HepG2 (cell line): ENCODE data around the gene CDK11A. TPM values are rescaled to one million over a fixed set of nuclear protein-coding genes. Genes with fewer than 3 reads are reported as not detected.
A peak's percentile ranks its signal among the peaks of the same experiment; 100 is the strongest.

Experiments
- ATAC-seq: fragments of 200-7000 bp; cut with Tn5 transposase; 3 replicates; pipeline ENCODE4 v1.9.1; 2020; ENCODE audit warnings: mild to moderate bottlenecking, moderate library complexity
- BruUV-seq: library from RNA; stranded (reverse); fragments of 400-500 nt; replicated peaks from 2 replicates; lab custom pipeline; 2021; lab: Mats Ljungman, UMichigan
- CTCF ChIA-PET: fragments of 300-600 bp; formaldehyde crosslinking; extraction: SDS; loops from one replicate; lab custom pipeline; 2021; ENCODE audit warnings: low total read pairs, inconsistent platforms, low intra/inter-chr PET ratio; lab: Yijun Ruan, JAX
- POLR2A ChIA-PET: fragments of 350-600 bp; sonication (Branson Sonifier 250); formaldehyde crosslinking; loops from one replicate; lab custom pipeline; 2020; ENCODE audit warnings: antibody characterized with exemption, inconsistent platforms; lab: Yijun Ruan, JAX
- DNase-seq: peaks from one replicate; pipeline ENCODE4 v3.0.0-alpha.2; 2015; ENCODE audit warnings: low spot score
- FAIRE-seq: peaks from 3 replicates; lab custom pipeline; 2011; peaks lifted over from hg19 to GRCh38; lab: Jason Lieb, UNC
- H2AFZ ChIP-seq: one replicate; pipeline ENCODE4 v1.6.1; 2011; ENCODE audit warnings: low read length, inconsistent platforms
- H3K27ac ChIP-seq: fragments of 300-600 bp; 3 replicates; pipeline ENCODE4 v1.8.0; 2011; ENCODE audit warnings: mixed run types, mild to moderate bottlenecking, mixed read lengths, low read length, inconsistent platforms; ENCODE audit not compliant: insufficient read depth; ENCODE audit errors: extremely low read length
- H3K27me3 ChIP-seq, 2 experiments: fragments of 200-600 bp in 1 of 2; 2 replicates in 1 of 2; 3 replicates in 1 of 2; pipeline versions ENCODE4 v1.6.0 to v1.8.0; 2011; ENCODE audit warnings: low read length in 2 of 2, mild to moderate bottlenecking in 2 of 2, moderate library complexity in 2 of 2, inconsistent platforms in 1 of 2; ENCODE audit not compliant: insufficient read depth in 2 of 2, control insufficient read depth in 1 of 2
- H3K36me3 ChIP-seq, 2 experiments: fragments of 200-600 bp in 1 of 2; replicated peaks in 1 of 2; 2 replicates in 1 of 2; 3 replicates in 1 of 2; pipeline versions ENCODE4 v1.5.1 to v1.8.0; 2011; ENCODE audit warnings: low read length in 2 of 2, inconsistent platforms in 1 of 2; ENCODE audit not compliant: insufficient read depth in 2 of 2, control insufficient read depth in 1 of 2
- H3K4me1 ChIP-seq: 2 replicates; pipeline ENCODE4 v1.5.1; 2012; ENCODE audit warnings: low read length, inconsistent platforms; ENCODE audit not compliant: insufficient read depth
- H3K4me2 ChIP-seq: 2 replicates; pipeline ENCODE4 v1.6.0; 2011; ENCODE audit warnings: low read depth, low read length, inconsistent platforms
- H3K4me3 ChIP-seq, 3 experiments: fragments of 200-600 bp in 1 of 3; sonication (generic), shearing (Covaris generic) in 1 of 3; replicated peaks in 1 of 3; 2 replicates each; pipeline ENCODE4 v1.5.1; 2011 to 2016; ENCODE audit warnings: low read length in 3 of 3, inconsistent platforms in 2 of 3, low read depth in 2 of 3, mild to moderate bottlenecking in 2 of 3, control low read depth in 1 of 3, mixed read lengths in 1 of 3; ENCODE audit not compliant: insufficient read depth in 1 of 3
- H3K79me2 ChIP-seq: one replicate; pipeline ENCODE4 v1.6.1; 2011; ENCODE audit warnings: low read length, inconsistent platforms; ENCODE audit not compliant: insufficient read depth
- H3K9ac ChIP-seq: 2 replicates; pipeline ENCODE4 v1.6.0; 2011; ENCODE audit warnings: mild to moderate bottlenecking, low read depth, low read length, inconsistent platforms; ENCODE audit not compliant: insufficient read depth
- H3K9me3 ChIP-seq: 2 replicates; pipeline ENCODE4 v1.5.1; 2012; ENCODE audit warnings: mild to moderate bottlenecking, low read length
- H4K20me1 ChIP-seq: 2 replicates; pipeline ENCODE4 v1.6.0; 2011; ENCODE audit warnings: inconsistent platforms, mild to moderate bottlenecking, low read length, moderate library complexity; ENCODE audit not compliant: insufficient read depth
- AGO2 ChIP-seq: fragments of 200-400 bp; formaldehyde crosslinking; optimal IDR thresholded peaks from 2 replicates; pipeline ENCODE3; 2017; ENCODE audit warnings: mild to moderate bottlenecking, low read depth, low read length, moderate library complexity
- KLF16 ChIP-seq, 2 experiments: sonication (generic) in 1 of 2; formaldehyde crosslinking in 1 of 2; IDR thresholded peaks; 2 replicates each; pipeline versions ENCODE4 v1.6.1 to v1.8.0; 2016 to 2023; ENCODE audit warnings: missing genetic modification reagents in 2 of 2, missing compliant biosample characterization in 1 of 2
- RFX1 ChIP-seq: fragments of 450-650 bp; IDR thresholded peaks from 2 replicates; pipeline ENCODE4 v1.6.1; 2017
- RFXANK ChIP-seq: IDR thresholded peaks from 2 replicates; pipeline ENCODE4 v1.6.1; 2016
- RNF2 ChIP-seq: fragments of 450-650 bp; conservative IDR thresholded peaks from 2 replicates; pipeline ENCODE4 v1.6.1; 2016; ENCODE audit warnings: low read depth
- SIX1 ChIP-seq: sonication (generic); formaldehyde crosslinking; IDR thresholded peaks from 2 replicates; pipeline ENCODE4 v1.4.0; 2020; ENCODE audit warnings: missing genetic modification reagents, borderline replicate concordance
- ZNF292 ChIP-seq: sonication (generic); formaldehyde crosslinking; IDR thresholded peaks from 2 replicates; pipeline ENCODE4 v1.8.1; 2022; ENCODE audit warnings: mild to moderate bottlenecking, low read depth, missing genetic modification reagents, borderline replicate concordance
- ZNF788 ChIP-seq: sonication (generic); formaldehyde crosslinking; IDR thresholded peaks from 2 replicates; pipeline ENCODE4 v1.5.0; 2020; ENCODE audit warnings: mild to moderate bottlenecking, missing genetic modification reagents, borderline replicate concordance
- WGBS: methylation state at CpG from one replicate; pipeline ENCODE4 v1.1.6; 2017; ENCODE audit warnings: low lambda C conversion rate; 5-methylcytosine and 5-hydroxymethylcytosine counted together
- in situ Hi-C: cut with HindIII; loops from 2 replicates; pipeline ENCODE4 v1.10.0; 2017; ENCODE audit warnings: low pct_unique_long_range_greater_than_20kb; ENCODE audit not compliant: extremely low pct_ligation_motif_present
- intact Hi-C: fragments of 100-400 bp; cut with micrococcal nuclease; formaldehyde crosslinking; loops from one replicate; pipeline ENCODE4 v1.10.0; 2022; ENCODE audit not compliant: unreplicated experiment
- polyA plus RNA-seq, 8 experiments: library from polyadenylated mRNA; depleted of rRNA in 3 of 8; stranded (reverse) in 7 of 8; unstranded in 1 of 8; fragments of >200 nt; fragmentation: Illumina TruSeq in 4 of 8; extraction: Trizol in 4 of 8; gene quantifications; 2 replicates each; pipeline versions ENCODE4 v1.2.1 to v1.2.3, GENCODE V29; 2011 to 2016; ENCODE audit warnings: low read depth in 4 of 8, missing spikeins in 1 of 8, mixed read lengths in 1 of 8; ENCODE audit not compliant: insufficient read depth in 1 of 8
- total RNA-seq, 5 experiments: library from RNA; depleted of rRNA; stranded (reverse); fragments of >200 nt; fragmentation: Illumina TruSeq; extraction: Trizol; gene quantifications; 2 replicates each; pipeline ENCODE4 v1.2.3, GENCODE V29; 2016; ENCODE audit warnings: low read depth in 1 of 5
- TF ChIP-seq, protein P1 (sequence below): sonication (generic); formaldehyde crosslinking; IDR thresholded peaks from 2 replicates; pipeline ENCODE4 v1.5.1; 2020; ENCODE audit warnings: missing genetic modification reagents, mild to moderate bottlenecking, borderline replicate concordance

The CDK11A gene
- total and polyA plus RNA-seq, 2 of the 13 experiments (the other 11 are each of a cell fraction or from before 2014, with no cell fraction given) = 11.2 to 17.9 TPM

DNA sequence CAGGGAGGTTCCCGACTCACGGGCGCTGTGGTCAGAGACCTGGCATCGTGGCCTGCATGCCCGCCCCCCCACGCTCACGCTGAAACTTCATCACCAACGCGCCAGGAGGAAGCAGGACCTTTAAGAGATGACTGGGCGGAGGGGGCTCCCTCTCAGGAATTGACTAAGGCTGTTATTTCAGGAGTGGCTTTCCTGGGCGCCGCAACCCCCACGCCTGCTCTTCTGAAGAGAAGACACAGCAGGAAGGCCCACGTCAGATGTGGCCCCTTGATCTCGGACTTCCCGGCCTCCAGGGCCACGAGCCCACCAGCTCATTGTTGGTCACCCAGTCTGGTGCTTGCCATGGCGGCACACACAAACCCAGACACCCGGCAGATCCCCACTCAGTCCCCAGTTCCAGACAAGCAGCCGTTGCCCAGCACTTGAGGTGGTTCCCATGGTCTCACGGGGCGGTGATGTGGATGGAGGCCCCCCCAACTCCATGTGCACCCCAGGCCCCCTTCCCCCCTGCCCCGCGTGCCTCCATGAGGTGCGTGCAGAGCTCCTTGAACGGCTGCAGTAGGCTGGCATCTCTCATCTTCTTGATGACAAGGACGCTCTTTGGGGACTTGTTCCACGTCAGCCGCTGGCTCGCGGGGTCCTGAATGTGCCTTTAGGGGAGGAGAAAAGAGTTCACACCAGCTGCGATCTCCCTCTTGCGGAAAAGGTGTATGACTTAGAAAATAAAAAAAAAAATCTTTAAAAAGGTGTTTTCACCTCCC, 32.7 kb upstream of the CDK11A start (continued):
- TF ChIP-seq, protein P1, sequence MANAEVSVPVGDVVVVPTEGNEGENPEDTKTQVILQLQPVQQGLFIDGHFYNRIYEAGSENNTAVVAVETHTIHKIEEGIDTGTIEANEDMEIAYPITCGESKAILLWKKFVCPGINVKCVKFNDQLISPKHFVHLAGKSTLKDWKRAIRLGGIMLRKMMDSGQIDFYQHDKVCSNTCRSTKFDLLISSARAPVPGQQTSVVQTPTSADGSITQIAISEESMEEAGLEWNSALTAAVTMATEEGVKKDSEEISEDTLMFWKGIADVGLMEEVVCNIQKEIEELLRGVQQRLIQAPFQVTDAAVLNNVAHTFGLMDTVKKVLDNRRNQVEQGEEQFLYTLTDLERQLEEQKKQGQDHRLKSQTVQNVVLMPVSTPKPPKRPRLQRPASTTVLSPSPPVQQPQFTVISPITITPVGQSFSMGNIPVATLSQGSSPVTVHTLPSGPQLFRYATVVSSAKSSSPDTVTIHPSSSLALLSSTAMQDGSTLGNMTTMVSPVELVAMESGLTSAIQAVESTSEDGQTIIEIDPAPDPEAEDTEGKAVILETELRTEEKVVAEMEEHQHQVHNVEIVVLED (CRISPR knock-in tag) = no peak
- TF ChIP-seq ZNF788 = no peak
- no peak for TF ChIP-seq SIX1 (CRISPR knock-in tag)
- TF ChIP-seq RNF2 = no peak
- TF ChIP-seq AGO2 = no peak
- no peak for TF ChIP-seq RFX1
- TF ChIP-seq RFXANK (CRISPR knock-in tag) = no peak
- no peak for TF ChIP-seq KLF16 (CRISPR knock-in tag; IDR thresholded peaks at IDR 0.05)

DNA sequence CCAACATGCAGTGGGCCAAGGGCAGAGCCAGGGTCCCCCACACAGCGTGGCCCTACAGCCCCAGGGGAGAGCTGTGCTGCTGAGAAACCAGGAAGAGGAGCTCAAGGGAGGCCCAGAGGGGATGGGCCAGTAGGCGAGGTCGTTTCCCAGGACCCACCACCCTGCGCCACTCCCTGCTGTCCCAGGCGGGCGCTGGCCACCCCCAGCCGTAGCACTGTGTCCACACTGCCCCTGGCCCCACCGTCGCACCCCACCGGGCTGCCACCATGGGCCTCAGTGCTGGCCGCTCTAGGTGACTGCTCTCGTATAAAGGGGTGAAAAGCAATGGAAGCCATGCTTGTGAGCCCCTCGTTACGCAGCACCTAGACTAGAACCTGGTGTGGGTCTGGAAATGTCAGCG, 31.7 kb upstream of the CDK11A start:
- over 99% methylated on average over 11 of the region's 15 CpGs for WGBS
- in situ Hi-C loops = no loop called here
- no peaks in the 10 kb centered on the region for H3K27me3 ChIP-seq
- no peak for FAIRE-seq
- no peak for ATAC-seq
- no peak overlapping the region for H2AFZ ChIP-seq
- no peak overlapping the region for H3K4me3 ChIP-seq
- peaks cover 30 to 60% of the 10 kb centered on the region in 2 experiments for H3K36me3 ChIP-seq
- H3K4me1 ChIP-seq = peaks cover 21% of the 10 kb centered on the region
- H3K4me2 ChIP-seq = no peak overlapping the region
- no peak overlapping the region for H3K27ac ChIP-seq
- ChIA-PET POLR2A (interaction anchor here (1.2 kb wide), 1 partner anchor 13 kb away, joined by 3 read pairs; no protein-coding TSS in a partner anchor), CTCF (no interaction called here)
- BruUV-seq = no TSS peak
- H3K9ac ChIP-seq = no peak overlapping the region
- H4K20me1 ChIP-seq = no peaks in the 10 kb centered on the region
- TF ChIP-seq AGO2 (peak; percentile 11), ZNF292 (CRISPR knock-in tag) (no peak)
- TF ChIP-seq, all 625 proteins: peak for 1
- intact Hi-C loops = no loop called here
- Histone ChIP-seq H3K79me2 (no peaks in the 10 kb centered on the region), H3K9me3 (no peaks in the 10 kb centered on the region)
- no peak for DNase-seq
